Kidney tubule cell (primary cell): Measurements from ENCODE around the gene KIF1B.
"Not testable (repeated sequence)": the region's sequence is repeated elsewhere in the genome, so short reads cannot be mapped to it uniquely, and the experiment has no call there.

Experiments
- DNase-seq: peaks from one replicate; pipeline ENCODE4 v3.0.0-alpha.2; 2018; ENCODE audit warnings: low spot score

KIF1B gene

DNA sequence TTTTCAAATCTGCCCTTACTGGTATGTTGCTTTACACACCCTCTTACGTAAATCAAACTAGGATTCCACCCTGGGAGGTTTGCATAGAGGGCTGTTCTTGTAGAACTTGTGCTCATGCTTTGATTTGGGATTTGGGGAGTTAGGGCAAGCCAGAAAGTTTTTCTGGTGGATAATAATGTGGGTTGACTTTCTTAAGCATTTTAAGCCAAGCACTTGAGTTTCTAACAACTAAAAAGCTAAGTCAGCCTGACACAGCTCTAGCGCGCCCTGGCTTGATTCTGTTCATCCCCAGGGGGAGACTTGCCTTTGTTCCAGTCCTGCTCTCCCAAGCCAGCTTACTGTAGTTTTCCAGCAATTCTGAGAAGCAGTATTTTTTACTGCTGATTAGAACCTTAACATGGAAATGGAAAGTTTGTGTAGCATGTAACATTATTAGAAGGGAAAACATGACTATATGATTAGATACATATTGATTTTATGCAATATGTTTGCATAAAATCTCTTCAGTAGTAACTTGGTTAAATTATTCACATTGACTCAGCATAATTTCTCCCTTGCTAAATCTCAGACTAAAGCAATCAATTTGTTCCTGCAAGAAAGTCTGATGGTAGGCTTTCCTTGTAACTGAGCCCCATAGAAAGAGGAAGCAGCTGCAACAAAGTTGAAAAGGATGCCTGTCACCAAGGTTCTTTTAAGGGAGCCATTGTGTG lies 177.5 kb downstream of the KIF1B start:
- peak; percentile 24 for DNase-seq

- DNase-seq: no peak
Measured at GRCh38 chr1:10388387-10388715, 178.0 kb downstream of the KIF1B start.

GRCh38 chr1:10389271-10389973 lies 179.1 kb downstream of the KIF1B start:
- DNase-seq: no peak

DNA sequence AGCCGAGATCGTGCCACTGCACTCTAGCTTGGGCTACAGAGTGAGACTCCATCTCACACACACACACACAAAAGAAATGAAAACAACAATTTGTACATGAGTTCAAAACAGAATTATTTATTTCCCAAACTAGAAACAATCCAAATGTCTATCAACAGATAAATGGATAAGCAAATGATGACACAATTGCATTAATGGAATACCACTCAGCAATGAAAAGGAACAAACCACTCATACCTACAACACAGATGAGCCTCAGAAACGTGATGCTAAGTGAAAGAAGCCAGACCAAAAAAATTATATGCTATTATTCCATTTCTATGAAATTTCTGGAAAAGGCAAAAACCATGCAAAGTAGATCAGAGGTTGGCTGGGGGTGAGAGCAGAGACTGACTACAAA lies 186.5 kb downstream of the KIF1B start:
- DNase-seq: no peak

- DNase-seq: no peak
Measured at GRCh38 chr1:10398278-10398733, 187.9 kb downstream of the KIF1B start.

DNA sequence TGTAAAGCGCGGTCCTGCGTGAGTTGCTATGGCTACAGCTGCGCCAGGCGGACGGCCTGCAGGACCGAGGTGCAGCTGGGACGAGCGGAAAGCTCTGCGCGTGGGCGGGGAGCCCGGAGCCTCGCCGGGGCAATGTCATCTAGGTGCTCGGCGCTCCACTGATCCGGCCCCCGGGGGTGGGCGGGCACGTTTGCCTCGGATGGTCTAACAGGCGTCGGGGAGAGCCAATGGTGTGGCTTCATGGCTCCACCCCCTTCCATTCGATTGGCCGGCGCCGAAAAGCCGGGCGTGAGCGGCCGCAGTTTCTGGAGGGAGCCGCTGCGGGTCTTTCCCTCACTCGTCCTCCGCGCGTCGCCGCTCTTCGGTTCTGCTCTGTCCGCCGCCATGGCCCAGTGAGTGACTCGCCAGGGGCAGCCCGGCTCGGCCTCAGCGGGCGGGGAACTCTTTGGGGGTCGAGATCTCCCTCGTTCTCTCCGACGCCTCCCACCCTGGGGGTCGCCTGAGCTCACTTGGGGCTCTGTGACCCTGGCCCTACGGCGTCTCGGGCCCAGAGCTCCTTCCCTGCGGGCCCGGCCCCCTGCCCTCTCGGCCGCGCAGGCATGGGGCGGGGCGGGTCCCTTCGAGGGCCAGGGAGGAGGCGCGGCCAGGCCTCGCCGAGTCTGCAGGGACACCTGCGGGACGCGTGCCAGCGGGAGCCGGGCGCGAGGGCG lies 188.5 kb downstream of the KIF1B start, which contains the start of gene PGD:
PGD (plus strand) TSS at position 331 of the 710 bp plus-strand sequence; CDS start at position 385, 54 bp downstream.
- peak; percentile 99 for DNase-seq

GRCh38 chr1:10399444-10399941 lies 189.1 kb downstream of the KIF1B start:
- no peak for DNase-seq

DNA sequence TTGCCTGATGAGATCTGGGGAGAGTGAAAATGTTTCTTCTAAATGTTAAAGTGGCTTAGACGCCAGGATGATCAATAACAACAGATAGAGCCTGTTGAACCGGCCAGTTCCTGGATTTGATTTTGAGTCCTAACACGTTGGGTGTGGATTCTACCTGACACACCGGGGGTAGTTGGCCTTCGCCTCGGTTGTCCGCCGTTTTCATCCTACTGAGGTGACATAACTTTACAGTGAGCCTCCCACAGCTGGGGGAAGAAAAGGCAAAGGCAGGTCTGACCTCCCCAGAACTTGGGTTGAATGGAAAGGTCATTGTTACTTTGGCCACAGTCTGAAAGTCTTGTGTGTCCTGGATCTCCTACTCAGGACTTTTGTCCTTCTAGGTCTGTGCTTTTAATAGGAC lies 189.6 kb downstream of the KIF1B start:
- no peak for DNase-seq

- DNase-seq: peak; percentile 43
Measured at GRCh38 chr1:10401281-10401680, 190.9 kb downstream of the KIF1B start.

- peak; percentile 25 for DNase-seq
Measured at GRCh38 chr1:10402729-10403274, 192.4 kb downstream of the KIF1B start.

DNA sequence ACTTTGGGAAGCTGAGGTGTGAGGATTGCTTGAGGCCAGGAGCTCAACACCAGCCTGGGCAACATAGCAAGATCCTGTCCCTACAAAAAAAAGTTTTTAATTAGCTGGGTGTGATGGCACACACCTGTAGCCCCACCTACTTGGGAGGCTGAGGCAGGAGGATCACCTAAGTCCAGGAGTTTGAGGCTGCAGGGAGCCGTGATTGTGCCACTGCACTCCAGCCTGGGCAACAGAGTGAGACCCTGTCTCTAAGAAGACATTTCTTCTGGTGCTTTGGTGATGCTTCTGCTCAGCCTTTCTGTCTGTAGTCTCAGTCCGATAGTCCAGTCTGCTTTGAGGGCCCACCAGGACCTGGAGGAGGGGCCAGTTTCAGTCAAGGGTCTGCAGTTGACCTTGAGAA lies 196.8 kb downstream of the KIF1B start:
- no peak for DNase-seq

GRCh38 chr1:10415211-10415930 lies 205.0 kb downstream of the KIF1B start:
- DNase-seq: peak; percentile 69

DNA sequence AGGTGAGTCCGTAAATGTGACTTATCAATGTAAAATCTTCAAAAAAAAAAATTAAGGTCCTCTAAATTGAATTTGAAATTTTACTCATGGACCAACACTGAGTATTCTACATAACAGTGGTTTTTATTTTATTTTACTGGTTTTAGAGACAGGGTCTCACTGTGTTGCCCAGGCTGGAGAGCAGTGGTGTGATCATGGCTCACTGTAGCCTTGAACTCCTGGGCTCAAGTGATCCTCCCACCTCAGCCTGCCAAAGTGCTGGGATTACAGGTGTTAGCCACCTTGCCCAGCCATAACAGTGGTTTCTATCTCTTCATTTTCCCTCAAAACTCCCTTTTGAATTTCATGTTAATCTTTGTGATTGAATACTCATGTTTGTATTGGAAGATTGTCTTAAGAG lies 205.6 kb downstream of the KIF1B start:
- not testable (repeated sequence) for DNase-seq

GRCh38 chr1:10418741-10419140 lies 208.4 kb downstream of the KIF1B start:
- not testable (repeated sequence) for DNase-seq

DNA sequence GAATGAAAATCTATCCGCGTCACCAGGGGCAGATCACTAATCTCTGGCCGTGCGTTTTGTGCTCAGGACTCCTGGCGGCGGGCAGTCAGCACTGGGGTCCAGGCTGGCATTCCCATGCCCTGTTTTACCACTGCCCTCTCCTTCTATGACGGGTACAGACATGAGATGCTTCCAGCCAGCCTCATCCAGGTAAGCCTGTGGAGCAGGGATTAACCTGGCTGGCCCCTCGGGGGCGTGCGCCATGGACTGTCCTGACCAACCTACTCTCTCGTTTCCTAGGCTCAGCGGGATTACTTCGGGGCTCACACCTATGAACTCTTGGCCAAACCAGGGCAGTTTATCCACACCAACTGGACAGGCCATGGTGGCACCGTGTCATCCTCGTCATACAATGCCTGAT lies 209.0 kb downstream of the KIF1B start:
- DNase-seq: no peak

- no peak for DNase-seq
Measured at GRCh38 chr1:10421637-10422036, 211.3 kb downstream of the KIF1B start.

- DNase-seq: no peak
Measured at GRCh38 chr1:10424034-10424433, 213.7 kb downstream of the KIF1B start.

DNA sequence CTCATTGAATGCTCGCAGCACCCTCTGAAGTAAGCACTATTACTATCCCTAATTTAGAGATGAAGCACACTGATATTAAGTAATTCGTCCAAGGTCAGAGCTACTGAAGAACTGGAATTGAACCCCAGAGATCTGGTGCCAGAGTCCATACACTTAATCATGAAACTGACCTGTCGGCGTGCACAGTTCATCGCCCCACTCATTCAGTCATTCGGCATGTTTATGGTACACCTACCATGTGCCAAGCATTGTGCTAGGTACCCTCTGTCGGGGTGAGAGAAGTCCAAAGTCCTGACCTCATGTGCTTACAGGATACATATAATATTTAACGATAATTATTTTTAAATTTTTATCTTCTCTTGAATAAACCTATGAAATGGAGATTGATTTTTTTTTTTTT lies 214.3 kb downstream of the KIF1B start:
- no peak for DNase-seq

GRCh38 chr1:10425826-10426534 lies 215.6 kb downstream of the KIF1B start:
- DNase-seq: peak; percentile 35

GRCh38 chr1:10426535-10426848 lies 216.1 kb downstream of the KIF1B start:
- DNase-seq: not testable (repeated sequence)

GRCh38 chr1:10428984-10429383 lies 218.6 kb downstream of the KIF1B start:
- no peak for DNase-seq
